HEK293 (cell line): ENCODE results near the gene RSRC1.

ENCODE experiments used
- CTCF ChIA-PET: fragments of 350-600 bp; formaldehyde crosslinking; extraction: SDS; loops from one replicate; lab custom pipeline; 2021; ENCODE audit warnings: antibody characterized with exemption; lab: Yijun Ruan, JAX
- POLR2A ChIA-PET: fragments of 300-600 bp; formaldehyde crosslinking; extraction: SDS; loops from one replicate; lab custom pipeline; 2020; ENCODE audit warnings: antibody characterized with exemption, inconsistent platforms; lab: Yijun Ruan, JAX
- H3K27ac ChIP-seq: fragments of 200-500 bp; sonication (Bioruptor generic); 2 replicates; pipeline ENCODE4 v1.5.1; 2014; ENCODE audit warnings: low read depth, low read length, control low read depth, inconsistent platforms; ENCODE audit errors: extremely low read depth
- H3K36me3 ChIP-seq, 2 experiments: fragments of 200-500 bp in 1 of 2; sonication (Bioruptor generic) in 1 of 2; 1 replicate in 1 of 2; 2 replicates in 1 of 2; pipeline ENCODE4 v1.5.1; 2014 to 2017; ENCODE audit warnings: inconsistent platforms in 2 of 2, low read length in 2 of 2; ENCODE audit not compliant: control insufficient read depth in 2 of 2, insufficient read depth in 1 of 2
- H3K4me1 ChIP-seq: fragments of 200-500 bp; sonication (Bioruptor generic); 2 replicates; pipeline ENCODE4 v1.5.1; 2014; ENCODE audit warnings: mild to moderate bottlenecking, low read length, inconsistent platforms; ENCODE audit not compliant: control insufficient read depth, insufficient read depth
- H3K4me3 ChIP-seq: 2 replicates; pipeline ENCODE4 v1.5.1; 2011; ENCODE audit warnings: low read depth, mild to moderate bottlenecking, control low read depth, low read length, moderate library complexity
- H3K9me3 ChIP-seq: fragments of 200-500 bp; sonication (Bioruptor generic); 2 replicates; pipeline ENCODE4 v1.5.1; 2014; ENCODE audit warnings: low read depth, low read length, inconsistent platforms; ENCODE audit not compliant: control insufficient read depth, insufficient read depth
- KLF9 ChIP-seq: fragments of 450-650 bp; formaldehyde crosslinking; IDR thresholded peaks from 2 replicates; pipeline ENCODE4 v1.5.1; 2016; ENCODE audit warnings: missing biosample characterization, missing genetic modification characterization, low read depth
- MZF1 ChIP-seq: fragments of 450-650 bp; formaldehyde crosslinking; IDR thresholded peaks from 2 replicates; pipeline ENCODE4 v1.5.1; 2017; ENCODE audit warnings: missing biosample characterization, missing genetic modification characterization, borderline replicate concordance
- SP2 ChIP-seq: fragments of 450-650 bp; formaldehyde crosslinking; IDR thresholded peaks from 2 replicates; pipeline ENCODE4 v1.5.1; 2016; ENCODE audit warnings: missing biosample characterization, missing genetic modification characterization
- ZBTB48 ChIP-seq: fragments of 450-650 bp; formaldehyde crosslinking; IDR thresholded peaks from 2 replicates; pipeline ENCODE4 v1.5.1; 2016; ENCODE audit warnings: missing biosample characterization, missing genetic modification characterization
- ZBTB8A ChIP-seq: fragments of 450-650 bp; formaldehyde crosslinking; IDR thresholded peaks from 2 replicates; pipeline ENCODE4 v1.5.1; 2016; ENCODE audit warnings: missing biosample characterization, missing genetic modification characterization
- ZNF112 ChIP-seq: fragments of 450-650 bp; formaldehyde crosslinking; IDR thresholded peaks from 2 replicates; pipeline ENCODE4 v1.5.0; 2017; ENCODE audit warnings: missing biosample characterization, missing genetic modification characterization
- ZNF155 ChIP-seq: fragments of 450-650 bp; formaldehyde crosslinking; IDR thresholded peaks from 2 replicates; pipeline ENCODE4 v1.5.1; 2016; ENCODE audit warnings: missing biosample characterization, missing genetic modification characterization
- ZNF350 ChIP-seq: fragments of 450-650 bp; formaldehyde crosslinking; IDR thresholded peaks from 2 replicates; pipeline ENCODE4 v1.5.0; 2017; ENCODE audit warnings: missing biosample characterization, mild to moderate bottlenecking, missing genetic modification characterization
- ZNF391 ChIP-seq: fragments of 450-650 bp; formaldehyde crosslinking; IDR thresholded peaks from 2 replicates; pipeline ENCODE4 v1.5.1; 2016; ENCODE audit warnings: low read depth, missing biosample characterization, missing genetic modification characterization, borderline replicate concordance
- ZNF654 ChIP-seq: fragments of 450-650 bp; formaldehyde crosslinking; IDR thresholded peaks from 2 replicates; pipeline ENCODE4 v1.5.1; 2016; ENCODE audit warnings: low read depth, missing biosample characterization, missing genetic modification characterization
- ZSCAN16 ChIP-seq: fragments of 450-650 bp; formaldehyde crosslinking; IDR thresholded peaks from 2 replicates; pipeline ENCODE4 v1.5.1; 2016; ENCODE audit warnings: missing biosample characterization, missing genetic modification characterization
- ZSCAN18 ChIP-seq: fragments of 450-650 bp; formaldehyde crosslinking; IDR thresholded peaks from 2 replicates; pipeline ENCODE4 v1.5.1; 2016; ENCODE audit warnings: missing biosample characterization, missing genetic modification characterization
- ZSCAN4 ChIP-seq: fragments of 450-650 bp; formaldehyde crosslinking; IDR thresholded peaks from 2 replicates; pipeline ENCODE4 v1.5.1; 2017; ENCODE audit warnings: missing biosample characterization, missing genetic modification characterization
- TF ChIP-seq, protein P1 (sequence below): fragments of 450-650 bp; formaldehyde crosslinking; IDR thresholded peaks from 2 replicates; pipeline ENCODE4 v1.5.1; 2016; ENCODE audit warnings: missing biosample characterization, missing genetic modification characterization, borderline replicate concordance

Gene RSRC1

DNA sequence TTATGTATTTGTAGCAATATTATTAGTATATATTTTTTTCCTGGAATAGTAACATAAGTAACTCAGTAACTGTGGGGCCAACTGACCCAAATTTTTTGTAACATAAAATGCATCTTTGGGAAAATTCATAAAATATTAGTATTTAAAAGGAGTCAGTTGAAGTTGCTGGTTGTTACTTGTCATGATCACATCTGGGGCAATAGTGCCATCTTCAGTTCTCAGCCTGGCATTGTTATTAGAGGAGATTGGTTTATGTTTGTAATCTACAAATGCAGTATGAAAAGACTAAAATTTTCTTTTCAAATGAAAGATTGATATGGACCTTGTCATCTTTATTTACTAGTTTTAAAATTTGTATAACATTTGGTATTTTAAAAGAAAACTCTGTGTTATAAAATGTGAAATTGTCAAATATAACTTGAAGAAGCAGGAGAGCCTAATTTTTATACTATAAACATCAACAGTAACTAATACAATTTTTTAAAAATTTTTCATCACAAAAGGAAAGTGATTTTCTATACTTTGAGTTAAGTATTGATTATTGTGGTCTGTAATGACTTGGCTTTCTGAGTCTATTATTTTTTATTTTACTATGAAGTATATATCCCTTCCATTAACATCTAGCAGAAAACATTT, 422.3 kb downstream of the RSRC1 start (continued):
- TF ChIP-seq ZBTB8A (tag by site-specific recombination) (no peak), ZSCAN4 (tag by site-specific recombination) (no peak), MZF1 (no peak), ZNF112 (tag by site-specific recombination) (no peak), ZNF350 (tag by site-specific recombination) (no peak), ZNF155 (tag by site-specific recombination) (no peak)
- TF ChIP-seq, all 188 proteins: peak for 4

GRCh38 chr3:158535918-158536317, 426.0 kb downstream of the RSRC1 start:
- peaks cover 5% of the 10 kb centered on the region; the same call in 1 of the 2 replicates for H3K4me1 ChIP-seq
- H3K27ac ChIP-seq: no peak overlapping the region
- POLR2A ChIA-PET: no interaction called here
- H3K36me3 ChIP-seq: no peaks in the 10 kb centered on the region
- CTCF ChIA-PET: no interaction called here
- H3K9me3 ChIP-seq: no peaks in the 10 kb centered on the region
- H3K4me3 ChIP-seq: no peak overlapping the region
- no peak for TF ChIP-seq ZNF391 (tag by site-specific recombination)
- TF ChIP-seq ZSCAN16 (tag by site-specific recombination): no peak
- TF ChIP-seq, protein P1, sequence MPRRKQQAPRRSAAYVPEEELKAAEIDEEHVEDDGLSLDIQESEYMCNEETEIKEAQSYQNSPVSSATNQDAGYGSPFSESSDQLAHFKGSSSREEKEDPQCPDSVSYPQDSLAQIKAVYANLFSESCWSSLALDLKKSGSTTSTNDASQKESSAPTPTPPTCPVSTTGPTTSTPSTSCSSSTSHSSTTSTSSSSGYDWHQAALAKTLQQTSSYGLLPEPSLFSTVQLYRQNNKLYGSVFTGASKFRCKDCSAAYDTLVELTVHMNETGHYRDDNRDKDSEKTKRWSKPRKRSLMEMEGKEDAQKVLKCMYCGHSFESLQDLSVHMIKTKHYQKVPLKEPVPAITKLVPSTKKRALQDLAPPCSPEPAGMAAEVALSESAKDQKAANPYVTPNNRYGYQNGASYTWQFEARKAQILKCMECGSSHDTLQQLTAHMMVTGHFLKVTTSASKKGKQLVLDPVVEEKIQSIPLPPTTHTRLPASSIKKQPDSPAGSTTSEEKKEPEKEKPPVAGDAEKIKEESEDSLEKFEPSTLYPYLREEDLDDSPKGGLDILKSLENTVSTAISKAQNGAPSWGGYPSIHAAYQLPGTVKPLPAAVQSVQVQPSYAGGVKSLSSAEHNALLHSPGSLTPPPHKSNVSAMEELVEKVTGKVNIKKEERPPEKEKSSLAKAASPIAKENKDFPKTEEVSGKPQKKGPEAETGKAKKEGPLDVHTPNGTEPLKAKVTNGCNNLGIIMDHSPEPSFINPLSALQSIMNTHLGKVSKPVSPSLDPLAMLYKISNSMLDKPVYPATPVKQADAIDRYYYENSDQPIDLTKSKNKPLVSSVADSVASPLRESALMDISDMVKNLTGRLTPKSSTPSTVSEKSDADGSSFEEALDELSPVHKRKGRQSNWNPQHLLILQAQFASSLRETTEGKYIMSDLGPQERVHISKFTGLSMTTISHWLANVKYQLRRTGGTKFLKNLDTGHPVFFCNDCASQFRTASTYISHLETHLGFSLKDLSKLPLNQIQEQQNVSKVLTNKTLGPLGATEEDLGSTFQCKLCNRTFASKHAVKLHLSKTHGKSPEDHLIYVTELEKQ: no peak
- TF ChIP-seq SP2 (tag by site-specific recombination): no peak
- no peak for TF ChIP-seq KLF9 (tag by site-specific recombination)
- TF ChIP-seq ZSCAN18 (tag by site-specific recombination): no peak

DNA sequence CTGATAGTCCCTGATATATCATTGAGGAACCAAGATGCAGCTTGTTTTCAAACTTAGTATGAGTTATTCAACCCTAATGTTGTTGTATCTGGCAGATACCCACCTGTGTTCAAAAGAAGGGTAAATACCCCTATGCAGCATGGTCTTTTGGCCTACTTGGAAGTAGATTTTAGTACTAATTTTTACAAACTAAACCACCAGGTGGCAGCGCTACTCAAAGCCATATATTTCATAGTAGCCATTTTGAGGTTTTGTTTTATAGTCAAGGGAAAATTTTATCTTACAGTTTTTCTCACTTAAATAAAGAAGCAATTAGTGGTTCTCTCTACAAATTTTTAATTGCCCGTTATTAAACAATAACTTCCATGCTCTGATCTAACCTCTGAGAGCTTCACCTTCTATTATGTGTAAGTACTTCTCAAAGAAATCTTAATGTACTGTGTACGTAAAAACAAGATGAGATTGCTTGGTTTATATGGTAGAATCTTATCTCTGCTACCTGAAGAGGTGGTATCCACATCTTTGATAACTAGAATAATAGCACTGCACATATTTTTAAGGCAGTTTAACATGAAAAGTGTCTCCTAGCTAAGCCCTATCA, 429.6 kb downstream of the RSRC1 start:
- Histone ChIP-seq H3K27ac (no peak overlapping the region), H3K9me3 (no peaks in the 10 kb centered on the region), H3K4me3 (no peak overlapping the region), H3K4me1 (no peaks in the 10 kb centered on the region), H3K36me3 (peaks cover 0 to 11% of the 10 kb centered on the region in 2 experiments; a peak in 2 of 3 replicates)
- CTCF ChIA-PET: interaction anchor here (0.6 to 2.6 kb wide), 17 partner anchors 9 to 253 kb away, joined by 3 to 22 read pairs (median 4); partner anchors contain the start of genes GFM1 and MLF1
- TF ChIP-seq ZNF654 (tag by site-specific recombination) (0 out of 2 replicates have a peak, but pooled peaks have one; percentile 29), ZBTB48 (tag by site-specific recombination) (no peak)
- POLR2A ChIA-PET: no interaction called here
